HCT116 (cell line): Measurements from ENCODE around the gene LYRM4. TPM values are rescaled to one million over a fixed set of nuclear protein-coding genes. Genes with fewer than 3 reads are reported as not detected.

ENCODE experiments used
- ATAC-seq: fragments of 200-7000 bp; cut with Tn5 transposase; 2 replicates; pipeline ENCODE4 v1.9.1; 2020; ENCODE audit warnings: mild to moderate bottlenecking, moderate library complexity
- BruUV-seq: library from RNA; stranded (reverse); fragments of 400-500 nt; replicated peaks from 2 replicates; lab custom pipeline; 2021; lab: Mats Ljungman, UMichigan
- CTCF ChIA-PET: fragments of 300-600 bp; sonication (Branson Sonifier 250); formaldehyde crosslinking; loops from one replicate; lab custom pipeline; 2021; ENCODE audit warnings: antibody characterized with exemption; lab: Charles Lee
- POLR2A ChIA-PET: fragments of 300-600, 350-600 bp; sonication (Branson Sonifier 250); formaldehyde crosslinking; loops from one replicate; lab custom pipeline; 2021; ENCODE audit warnings: antibody characterized with exemption; lab: Charles Lee
- RAD21 ChIA-PET, 2 experiments: fragments of 300-600 bp; sonication (Branson Sonifier 250); formaldehyde crosslinking; loops; one replicate each; lab custom pipeline; 2023; ENCODE audit warnings: low total read pairs in 2 of 2; ENCODE audit not compliant: uncharacterized antibody in 2 of 2, unreplicated experiment in 2 of 2, low non-redundant PET in 1 of 2; lab: Charles Lee
- DNase-seq: peaks from one replicate; pipeline ENCODE4 v3.0.0-alpha.2; 2010; ENCODE audit warnings: low read depth, low spot score
- H2AFZ ChIP-seq: fragments of 200-600 bp; shearing (Covaris generic), sonication (generic); 2 replicates; pipeline ENCODE4 v1.6.1; 2017; ENCODE audit warnings: low read depth, mixed run types, mixed read lengths, antibody characterized with exemption, low read length; ENCODE audit not compliant: poor library complexity, severe bottlenecking
- H3K27ac ChIP-seq: 2 replicates; pipeline ENCODE4 v1.5.1; 2012; ENCODE audit warnings: low read depth, low read length
- H3K27me3 ChIP-seq: fragments of 200-600 bp; sonication (generic); 2 replicates; pipeline ENCODE4 v1.6.1; 2016; ENCODE audit warnings: mixed run types, low read length, mixed read lengths; ENCODE audit not compliant: insufficient read depth
- H3K36me3 ChIP-seq, 2 experiments: fragments of 200-500 bp in 1 of 2; fragments of 200-600 bp in 1 of 2; sonication (Bioruptor generic) in 1 of 2; sonication (generic) in 1 of 2; 2 replicates each; pipeline versions ENCODE4 v1.5.1 to v1.6.1; 2014 to 2016; ENCODE audit warnings: low read length in 2 of 2, inconsistent platforms in 1 of 2, mixed read lengths in 1 of 2, mixed run types in 1 of 2; ENCODE audit not compliant: insufficient read depth in 2 of 2, control insufficient read depth in 1 of 2
- H3K4me1 ChIP-seq, 2 experiments: fragments of 200-600 bp in 1 of 2; sonication (generic) in 1 of 2; 2 replicates each; pipeline versions ENCODE4 v1.5.1 to v1.6.1; 2012 to 2017; ENCODE audit warnings: low read length in 2 of 2, inconsistent platforms in 1 of 2, mild to moderate bottlenecking in 1 of 2, mixed read lengths in 1 of 2, mixed run types in 1 of 2, moderate library complexity in 1 of 2; ENCODE audit not compliant: insufficient read depth in 2 of 2, control insufficient read depth in 1 of 2
- H3K4me2 ChIP-seq: fragments of 200-600 bp; sonication (generic); 2 replicates; pipeline ENCODE4 v1.6.1; 2017; ENCODE audit warnings: mixed run types, low read length, mixed read lengths
- H3K4me3 ChIP-seq, 2 experiments: fragments of 200-600 bp in 1 of 2; sonication (generic) in 1 of 2; replicated peaks in 1 of 2; 2 replicates each; pipeline ENCODE4 v1.5.1; 2011 to 2016; ENCODE audit warnings: low read length in 2 of 2, control low read depth in 1 of 2, low read depth in 1 of 2, mild to moderate bottlenecking in 1 of 2, mixed read lengths in 1 of 2, mixed run types in 1 of 2
- H3K79me2 ChIP-seq: fragments of 200-600 bp; sonication (generic); 2 replicates; pipeline ENCODE4 v1.6.1; 2017; ENCODE audit warnings: mild to moderate bottlenecking, mixed run types, low read length, moderate library complexity, mixed read lengths; ENCODE audit not compliant: insufficient read depth
- H3K9ac ChIP-seq: fragments of 200-600 bp; sonication (generic); 2 replicates; pipeline ENCODE4 v1.6.1; 2016; ENCODE audit warnings: low read length, mixed read lengths
- H3K9me2 ChIP-seq: fragments of 200-600 bp; sonication (generic), shearing (Covaris generic); 2 replicates; pipeline ENCODE4 v1.6.1; 2017; ENCODE audit warnings: mixed run types, mild to moderate bottlenecking, moderate library complexity; ENCODE audit not compliant: insufficient read depth
- H3K9me3 ChIP-seq, 2 experiments: fragments of 200-500 bp in 1 of 2; fragments of 200-600 bp in 1 of 2; sonication (Bioruptor generic) in 1 of 2; sonication (generic) in 1 of 2; 2 replicates each; pipeline ENCODE4 v1.6.1; 2014 to 2017; ENCODE audit warnings: low read length in 2 of 2, mixed read lengths in 2 of 2, inconsistent platforms in 1 of 2, low read depth in 1 of 2, mild to moderate bottlenecking in 1 of 2, mixed run types in 1 of 2, moderate library complexity in 1 of 2; ENCODE audit not compliant: control insufficient read depth in 1 of 2, insufficient read depth in 1 of 2
- H4K20me1 ChIP-seq: fragments of 200-600 bp; sonication (generic), shearing (Covaris generic); 2 replicates; pipeline ENCODE4 v1.6.1; 2017; ENCODE audit warnings: mixed run types, mild to moderate bottlenecking, moderate library complexity; ENCODE audit not compliant: insufficient read depth
- CBX3 ChIP-seq: IDR thresholded peaks from 2 replicates; pipeline ENCODE4 v1.6.1; 2012; ENCODE audit warnings: low read depth
- CEBPB ChIP-seq: IDR thresholded peaks from 2 replicates; pipeline ENCODE4 v1.6.1; 2012; ENCODE audit warnings: low read depth
- EGR1 ChIP-seq: IDR thresholded peaks from 2 replicates; pipeline ENCODE4 v1.6.1; 2012; ENCODE audit warnings: low read depth
- ELF1 ChIP-seq: IDR thresholded peaks from 2 replicates; pipeline ENCODE4 v1.6.1; 2012; ENCODE audit warnings: low read depth, borderline replicate concordance
- EZH2phosphoT487 ChIP-seq: fragments of 200-600 bp; IDR thresholded peaks from 2 replicates; pipeline ENCODE4 v1.6.1; 2018; ENCODE audit warnings: antibody characterized with exemption, borderline replicate concordance
- FOSL1 ChIP-seq: IDR thresholded peaks from 2 replicates; pipeline ENCODE4 v1.6.1; 2012; ENCODE audit warnings: low read depth
- POLR2A ChIP-seq: IDR thresholded peaks from 2 replicates; pipeline ENCODE4 v1.7.0; 2011; ENCODE audit warnings: borderline replicate concordance; ENCODE audit not compliant: insufficient read depth, insufficient read length; ENCODE audit errors: extremely low read depth
- REST ChIP-seq: IDR thresholded peaks from 2 replicates; pipeline ENCODE4 v1.6.1; 2012; ENCODE audit warnings: low read depth
- SP1 ChIP-seq: IDR thresholded peaks from 2 replicates; pipeline ENCODE4 v1.6.1; 2012; ENCODE audit warnings: low read depth
- TCF7L2 ChIP-seq: IDR thresholded peaks from 2 replicates; pipeline ENCODE4 v1.7.0; 2011; ENCODE audit warnings: borderline replicate concordance, inconsistent platforms; ENCODE audit not compliant: insufficient read depth, insufficient read length; ENCODE audit errors: extremely low read depth
- intact Hi-C: fragments of 100-400 bp; cut with micrococcal nuclease; formaldehyde crosslinking; loops from 2 replicates; pipeline ENCODE4 v1.10.0; 2022
- total RNA-seq: library from RNA; stranded (reverse); gene quantifications from one replicate; pipeline ENCODE4 v1.2.1, GENCODE V29; 2021; ENCODE audit not compliant: unreplicated experiment
- TF ChIP-seq, protein P1 (sequence below): IDR thresholded peaks from 2 replicates; pipeline ENCODE4 v1.6.1; 2012
- TF ChIP-seq, protein P2 (sequence below): IDR thresholded peaks from 2 replicates; pipeline ENCODE4 v1.6.1; 2012

The LYRM4 gene
- total RNA-seq, 1 experiment from 2014 or later: 30.1 TPM

GRCh38 chr6:5108068-5108467 is 152.7 kb downstream of the LYRM4 start:
- Histone ChIP-seq H3K4me3 (no peak overlapping the region), H3K9me2 (no peaks in the 10 kb centered on the region), H3K9me3 (no peaks in the 10 kb centered on the region), H3K36me3 (no peaks in the 10 kb centered on the region), H4K20me1 (no peaks in the 10 kb centered on the region), H3K79me2 (no peaks in the 10 kb centered on the region), H3K27me3 (no peaks in the 10 kb centered on the region), H3K4me1 (peaks cover 0 to 11% of the 10 kb centered on the region in 2 experiments; a peak in 1 of 4 replicates), H3K9ac (no peak overlapping the region), H3K27ac (no peak overlapping the region), H3K4me2 (no peak overlapping the region), H2AFZ (no peak overlapping the region)
- TF ChIP-seq CEBPB (no peak), REST (no peak), TCF7L2 (no peak), FOSL1 (no peak), POLR2A (no peak), EZH2phosphoT487 (no peak), CBX3 (no peak), SP1 (no peak), EGR1 (no peak), ELF1 (no peak)
- TF ChIP-seq, protein P1, sequence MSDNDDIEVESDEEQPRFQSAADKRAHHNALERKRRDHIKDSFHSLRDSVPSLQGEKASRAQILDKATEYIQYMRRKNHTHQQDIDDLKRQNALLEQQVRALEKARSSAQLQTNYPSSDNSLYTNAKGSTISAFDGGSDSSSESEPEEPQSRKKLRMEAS: no peak
- TF ChIP-seq, protein P2, sequence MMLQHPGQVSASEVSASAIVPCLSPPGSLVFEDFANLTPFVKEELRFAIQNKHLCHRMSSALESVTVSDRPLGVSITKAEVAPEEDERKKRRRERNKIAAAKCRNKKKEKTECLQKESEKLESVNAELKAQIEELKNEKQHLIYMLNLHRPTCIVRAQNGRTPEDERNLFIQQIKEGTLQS: no peak
- intact Hi-C loops: no loop called here
- ChIA-PET POLR2A (no interaction called here), RAD21 (no interaction called here), CTCF (no interaction called here)
- DNase-seq: no peak
- no peak for ATAC-seq
- no TSS peak for BruUV-seq
